Karpas-422 (cell line): ENCODE measurements around the gene S1PR3. TPM values are rescaled to one million over a fixed set of nuclear protein-coding genes. Genes with fewer than 3 reads are reported as not detected.

Experiments
- DNase-seq: peaks from one replicate; pipeline ENCODE4 v3.0.0-alpha.2; 2015
- H2AFZ ChIP-seq: fragments of 200-600 bp; sonication (generic); 2 replicates; pipeline ENCODE4 v1.6.1; 2014; ENCODE audit warnings: antibody characterized with exemption, low read length, mixed read lengths
- H3K27ac ChIP-seq: fragments of 200-600 bp; sonication (generic); 2 replicates; pipeline ENCODE4 v1.5.1; 2014; ENCODE audit warnings: mild to moderate bottlenecking, low read length, moderate library complexity
- H3K27me3 ChIP-seq: fragments of 200-600 bp; sonication (generic); 2 replicates; pipeline ENCODE4 v1.6.1; 2014; ENCODE audit warnings: low read length, mixed read lengths
- H3K36me3 ChIP-seq: fragments of 200-600 bp; sonication (generic); 2 replicates; pipeline ENCODE4 v1.6.1; 2014; ENCODE audit warnings: low read length, mixed read lengths; ENCODE audit not compliant: insufficient read depth
- H3K4me1 ChIP-seq: fragments of 200-600 bp; sonication (generic); 2 replicates; pipeline ENCODE4 v1.6.1; 2014; ENCODE audit warnings: mild to moderate bottlenecking, low read length, mixed read lengths
- H3K4me2 ChIP-seq: fragments of 200-600 bp; sonication (generic); 2 replicates; pipeline ENCODE4 v1.6.1; 2014; ENCODE audit warnings: low read length, low read depth, mild to moderate bottlenecking; ENCODE audit not compliant: poor library complexity, severe bottlenecking
- H3K4me3 ChIP-seq: fragments of 200-600 bp; sonication (generic); 2 replicates; pipeline ENCODE4 v1.5.1; 2014; ENCODE audit warnings: mild to moderate bottlenecking, antibody characterized with exemption, low read length, mixed read lengths
- H3K79me2 ChIP-seq: fragments of 200-600 bp; sonication (generic); 2 replicates; pipeline ENCODE4 v1.6.1; 2014; ENCODE audit warnings: mild to moderate bottlenecking, low read length, mixed read lengths
- H3K9ac ChIP-seq: fragments of 200-600 bp; sonication (generic); 2 replicates; pipeline ENCODE4 v1.6.0; 2014; ENCODE audit warnings: low read length
- H3K9me2 ChIP-seq: fragments of 200-600 bp; sonication (generic), shearing (Covaris generic); replicated peaks from 2 replicates; pipeline ENCODE4 v1.6.0; 2014; ENCODE audit warnings: mild to moderate bottlenecking, low read length, moderate library complexity; ENCODE audit not compliant: insufficient read depth
- H3K9me3 ChIP-seq: fragments of 300-700, 200-600 bp; sonication (generic); 2 replicates; pipeline ENCODE4 v1.6.1; 2014; ENCODE audit warnings: low read length, mixed read lengths
- H4K20me1 ChIP-seq: fragments of 200-600 bp; sonication (generic); 2 replicates; pipeline ENCODE4 v1.6.1; 2014; ENCODE audit warnings: mild to moderate bottlenecking, antibody characterized with exemption, low read length, low read depth; ENCODE audit not compliant: insufficient read depth
- total RNA-seq: library from RNA; depleted of rRNA; stranded (reverse); fragments of >200 nt; shearing (Covaris generic); gene quantifications from 2 replicates; pipeline ENCODE4 v1.2.3, GENCODE V29; 2014; ENCODE audit warnings: low replicate concordance

Gene S1PR3
- total RNA-seq, 1 experiment from 2014 or later, result not detected

DNA sequence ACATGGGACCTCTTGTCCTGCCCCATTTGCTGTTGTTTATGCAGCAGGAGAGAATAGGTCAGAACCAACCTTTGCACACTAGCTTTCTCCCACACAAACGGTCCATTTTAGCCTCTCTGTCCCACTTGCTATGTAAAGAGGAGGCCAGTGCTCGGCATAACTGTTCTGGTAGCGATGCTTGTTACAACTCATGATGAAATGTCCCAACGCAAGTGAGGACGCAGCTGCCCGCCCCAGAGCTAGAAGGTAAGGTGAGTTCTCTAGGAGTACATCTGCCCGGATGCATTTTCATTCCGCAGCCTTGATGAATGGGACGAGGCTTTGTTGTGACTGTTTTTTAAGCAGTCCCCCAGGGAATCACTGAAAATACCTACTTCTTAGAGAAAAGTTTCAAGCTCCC is 14.1 kb downstream of the S1PR3 start:
- Histone ChIP-seq H3K4me3 (no peak overlapping the region), H3K79me2 (no peaks in the 10 kb centered on the region), H3K9me3 (no peaks in the 10 kb centered on the region), H3K4me2 (no peak overlapping the region), H3K36me3 (no peaks in the 10 kb centered on the region), H3K27me3 (no peaks in the 10 kb centered on the region), H2AFZ (no peak overlapping the region), H3K27ac (no peak overlapping the region), H3K4me1 (peaks cover 27% of the 10 kb centered on the region), H4K20me1 (no peaks in the 10 kb centered on the region), H3K9ac (no peak overlapping the region), H3K9me2 (no peaks in the 10 kb centered on the region)
- DNase-seq, result no peak

DNA sequence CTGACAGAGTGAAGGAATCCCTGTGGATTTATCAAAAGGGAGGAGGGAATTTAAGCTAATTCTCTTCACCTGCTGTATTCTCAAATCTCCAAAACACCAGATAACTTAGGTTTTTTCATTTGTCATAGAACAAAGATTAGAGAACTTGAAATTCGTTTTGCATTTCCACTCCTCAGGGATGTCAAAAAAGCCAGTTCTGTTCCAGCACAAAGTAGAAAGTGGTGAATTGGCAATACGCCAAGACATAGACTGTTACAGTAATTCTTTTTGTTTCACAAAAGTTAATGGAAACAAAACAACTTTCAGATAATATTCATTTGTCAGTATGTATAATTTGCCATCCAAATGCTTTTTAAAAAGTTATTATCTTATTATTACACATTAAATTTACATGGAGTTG is 15.0 kb downstream of the S1PR3 start:
- Histone ChIP-seq H3K27me3 (no peaks in the 10 kb centered on the region), H3K79me2 (no peaks in the 10 kb centered on the region), H4K20me1 (no peaks in the 10 kb centered on the region), H3K27ac (no peak overlapping the region), H3K9me2 (no peaks in the 10 kb centered on the region), H3K4me1 (peaks cover 27% of the 10 kb centered on the region), H2AFZ (no peak overlapping the region), H3K4me3 (no peak overlapping the region), H3K4me2 (no peak overlapping the region), H3K9me3 (no peaks in the 10 kb centered on the region), H3K9ac (no peak overlapping the region), H3K36me3 (no peaks in the 10 kb centered on the region)
- peak; percentile 62 for DNase-seq

GRCh38 chr9:89006996-89007967 is 16.0 kb downstream of the S1PR3 start:
- Histone ChIP-seq H3K9ac (no peak overlapping the region), H3K79me2 (no peaks in the 10 kb centered on the region), H3K9me3 (no peaks in the 10 kb centered on the region), H3K27ac (no peak overlapping the region), H3K4me2 (no peak overlapping the region), H2AFZ (no peak overlapping the region), H3K36me3 (no peaks in the 10 kb centered on the region), H3K4me1 (peaks cover 27% of the 10 kb centered on the region), H3K4me3 (no peak overlapping the region), H3K27me3 (no peaks in the 10 kb centered on the region), H3K9me2 (no peaks in the 10 kb centered on the region), H4K20me1 (no peaks in the 10 kb centered on the region)
- no peak for DNase-seq

DNA sequence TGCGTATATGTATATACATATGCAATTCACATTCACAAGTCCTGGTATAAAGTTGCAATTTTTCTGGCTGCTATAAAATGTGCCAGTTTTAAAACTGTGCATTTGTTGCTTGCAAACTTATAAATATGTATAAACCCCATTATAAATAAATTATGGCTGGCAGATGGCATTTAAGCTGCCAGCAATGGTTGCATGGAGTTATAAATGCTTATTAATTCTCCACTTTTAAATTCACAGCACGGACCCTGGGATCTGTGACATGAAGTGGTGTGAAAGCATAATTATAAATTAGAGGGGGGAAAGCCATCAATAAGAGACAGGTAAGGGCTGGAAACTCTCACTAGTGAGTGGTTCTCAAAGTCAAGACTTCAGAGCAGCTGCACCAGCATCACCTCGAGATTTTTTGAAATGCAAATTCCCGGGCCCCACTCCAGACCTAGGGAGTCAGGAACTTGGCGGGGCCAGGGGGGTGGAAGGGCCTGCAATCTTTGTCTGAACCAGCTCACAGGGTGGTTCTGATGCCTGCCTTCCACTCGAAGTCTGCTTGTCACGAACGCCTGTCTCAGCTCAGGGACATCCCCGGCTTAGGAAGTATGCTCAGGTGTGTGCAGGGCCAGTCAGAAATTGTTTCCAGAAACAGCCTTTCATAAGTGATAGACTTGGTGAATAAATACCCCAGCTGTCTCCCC is 16.9 kb downstream of the S1PR3 start:
- Histone ChIP-seq H3K9ac (no peak overlapping the region), H2AFZ (no peak overlapping the region; the same call in 1 of the 2 replicates), H3K9me2 (no peaks in the 10 kb centered on the region), H3K27me3 (no peaks in the 10 kb centered on the region), H3K79me2 (no peaks in the 10 kb centered on the region), H4K20me1 (no peaks in the 10 kb centered on the region), H3K27ac (no peak overlapping the region), H3K4me3 (no peak overlapping the region), H3K9me3 (no peaks in the 10 kb centered on the region), H3K36me3 (no peaks in the 10 kb centered on the region), H3K4me2 (no peak overlapping the region), H3K4me1 (peaks cover 27% of the 10 kb centered on the region)
- DNase-seq, result no peak

DNA sequence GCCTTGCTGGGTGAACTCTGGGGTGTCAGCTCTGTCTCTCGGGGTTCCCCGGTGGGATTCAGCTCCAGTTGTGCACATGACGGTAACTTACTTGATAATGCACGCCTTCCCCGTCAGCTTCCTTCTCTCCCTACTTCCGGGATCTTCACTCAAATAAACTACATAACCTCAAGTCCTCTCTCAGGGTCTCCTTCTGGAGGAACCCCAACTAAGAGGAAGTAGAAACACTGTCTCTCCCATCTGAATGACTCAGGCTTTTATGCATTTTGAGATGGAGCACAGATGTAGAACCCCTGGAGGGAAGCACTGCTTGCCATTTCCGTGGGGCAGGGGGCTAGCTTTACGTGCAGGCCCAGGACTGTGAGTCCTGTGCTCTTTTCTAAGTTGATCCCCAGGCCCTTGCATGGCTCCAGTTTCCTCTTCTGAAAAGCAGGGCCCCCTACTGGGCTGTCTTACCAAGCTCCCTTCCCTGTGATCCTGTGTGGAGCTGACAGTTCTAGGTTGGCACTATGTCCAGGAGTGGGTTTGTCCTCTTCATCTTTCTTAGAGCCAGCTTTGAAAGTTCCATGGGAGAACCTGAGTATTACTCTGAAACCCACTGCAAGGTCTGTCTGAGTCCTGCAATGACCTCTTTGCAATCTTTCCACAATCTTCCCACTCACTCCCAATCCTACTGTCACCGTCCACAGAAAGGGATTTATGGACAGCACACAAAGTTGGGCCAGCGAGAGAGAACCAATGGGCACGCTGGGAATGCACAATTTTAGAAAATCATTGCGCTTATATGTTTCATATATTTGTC is 17.7 kb downstream of the S1PR3 start:
- no peak overlapping the region for H3K27ac ChIP-seq
- H3K36me3 ChIP-seq, result no peaks in the 10 kb centered on the region
- no peak overlapping the region; the same call in 1 of the 2 replicates for H2AFZ ChIP-seq
- peak; percentile 55 for DNase-seq
- H3K9me2 ChIP-seq, result no peaks in the 10 kb centered on the region
- H3K4me2 ChIP-seq, result no peak overlapping the region
- H3K79me2 ChIP-seq, result no peaks in the 10 kb centered on the region
- no peak overlapping the region for H3K4me3 ChIP-seq
- peaks cover 27% of the 10 kb centered on the region for H3K4me1 ChIP-seq
- no peaks in the 10 kb centered on the region for H3K9me3 ChIP-seq
- no peaks in the 10 kb centered on the region for H3K27me3 ChIP-seq
- H3K9ac ChIP-seq, result no peak overlapping the region
- H4K20me1 ChIP-seq, result no peaks in the 10 kb centered on the region

GRCh38 chr9:89009546-89009840 is 18.2 kb downstream of the S1PR3 start:
- Histone ChIP-seq H3K9me3 (no peaks in the 10 kb centered on the region), H3K27me3 (no peaks in the 10 kb centered on the region), H3K9me2 (no peaks in the 10 kb centered on the region), H4K20me1 (no peaks in the 10 kb centered on the region), H3K4me1 (peaks cover 27% of the 10 kb centered on the region), H3K9ac (no peak overlapping the region), H3K79me2 (no peaks in the 10 kb centered on the region), H2AFZ (no peak overlapping the region), H3K4me3 (no peak overlapping the region), H3K27ac (no peak overlapping the region), H3K4me2 (no peak overlapping the region), H3K36me3 (no peaks in the 10 kb centered on the region)
- DNase-seq, result no peak

- H3K36me3 ChIP-seq, result no peaks in the 10 kb centered on the region
- H4K20me1 ChIP-seq, result no peaks in the 10 kb centered on the region
- no peak overlapping the region for H3K27ac ChIP-seq
- H3K9me2 ChIP-seq, result no peaks in the 10 kb centered on the region
- no peak for DNase-seq
- H3K79me2 ChIP-seq, result no peaks in the 10 kb centered on the region
- no peak overlapping the region for H3K4me2 ChIP-seq
- no peaks in the 10 kb centered on the region for H3K9me3 ChIP-seq
- no peaks in the 10 kb centered on the region for H3K27me3 ChIP-seq
- no peak overlapping the region for H3K9ac ChIP-seq
- H3K4me1 ChIP-seq, result peaks cover 27% of the 10 kb centered on the region
- no peak overlapping the region for H2AFZ ChIP-seq
- H3K4me3 ChIP-seq, result no peak overlapping the region
Measured at GRCh38 chr9:89010056-89010455, 18.8 kb downstream of the S1PR3 start.
